Astrocyte (in vitro differentiated cells and primary cell): Measurements from ENCODE around the gene UNC93B1. TPM values are rescaled to one million over a fixed set of nuclear protein-coding genes. Genes with fewer than 3 reads are reported as not detected.
"Not testable (repeated sequence)": the region's sequence is repeated elsewhere in the genome, so short reads cannot be mapped to it uniquely, and the experiment has no call there.

Experiments
- DNase-seq: peaks from one replicate; pipeline ENCODE4 v3.0.0-alpha.2; 2010; ENCODE audit warnings: low read depth
- FAIRE-seq: peaks from 2 replicates; lab custom pipeline; 2011; peaks lifted over from hg19 to GRCh38; lab: Jason Lieb, UNC
- H2AFZ ChIP-seq: 2 replicates; pipeline ENCODE4 v1.6.0; 2012; ENCODE audit warnings: low read depth, low read length, inconsistent platforms
- H3K27ac ChIP-seq: 2 replicates; pipeline ENCODE4 v1.5.1; 2011; ENCODE audit warnings: low read depth, low read length, inconsistent platforms
- H3K27me3 ChIP-seq: 2 replicates; pipeline ENCODE4 v1.6.0; 2011; ENCODE audit warnings: low read length, inconsistent platforms; ENCODE audit not compliant: insufficient read depth
- H3K36me3 ChIP-seq: 2 replicates; pipeline ENCODE4 v1.5.1; 2011; ENCODE audit warnings: low read length, inconsistent platforms; ENCODE audit not compliant: insufficient read depth
- H3K4me1 ChIP-seq: 2 replicates; pipeline ENCODE4 v1.5.1; 2011; ENCODE audit warnings: low read length, inconsistent platforms; ENCODE audit not compliant: insufficient read depth
- H3K4me2 ChIP-seq: 2 replicates; pipeline ENCODE4 v1.6.0; 2012; ENCODE audit warnings: low read length, inconsistent platforms
- H3K4me3 ChIP-seq: 2 replicates; pipeline ENCODE4 v1.5.1; 2011; ENCODE audit warnings: low read depth, mild to moderate bottlenecking, low read length, inconsistent platforms; ENCODE audit not compliant: insufficient read depth
- H3K79me2 ChIP-seq: 2 replicates; pipeline ENCODE4 v1.6.0; 2012; ENCODE audit warnings: mild to moderate bottlenecking, low read length, inconsistent platforms; ENCODE audit not compliant: insufficient read depth
- H3K9ac ChIP-seq: 2 replicates; pipeline ENCODE4 v1.6.0; 2012; ENCODE audit warnings: mild to moderate bottlenecking, low read length, inconsistent platforms
- H3K9me3 ChIP-seq: 2 replicates; pipeline ENCODE4 v1.5.1; 2012; ENCODE audit warnings: low read depth, mild to moderate bottlenecking, low read length, inconsistent platforms; ENCODE audit not compliant: insufficient read depth
- H4K20me1 ChIP-seq: 2 replicates; pipeline ENCODE4 v1.6.0; 2012; ENCODE audit warnings: low read length, inconsistent platforms; ENCODE audit not compliant: insufficient read depth
- H3K27ac Mint-ChIP-seq: one replicate; pipeline ENCODE4 v1.8.0; 2021; ENCODE audit warnings: mild to moderate bottlenecking, mixed read lengths; ENCODE audit not compliant: unreplicated experiment
- H3K27me3 Mint-ChIP-seq: one replicate; pipeline ENCODE4 v1.8.0; 2021; ENCODE audit warnings: low read depth, mixed read lengths; ENCODE audit not compliant: unreplicated experiment
- H3K36me3 Mint-ChIP-seq: one replicate; pipeline ENCODE4 v1.8.0; 2021; ENCODE audit warnings: low read depth, mixed read lengths; ENCODE audit not compliant: unreplicated experiment
- H3K4me1 Mint-ChIP-seq: one replicate; pipeline ENCODE4 v1.8.0; 2021; ENCODE audit warnings: low read depth, mixed read lengths; ENCODE audit not compliant: unreplicated experiment
- H3K4me3 Mint-ChIP-seq: one replicate; pipeline ENCODE4 v1.8.0; 2021; ENCODE audit warnings: mild to moderate bottlenecking, moderate library complexity, mixed read lengths; ENCODE audit not compliant: unreplicated experiment
- H3K9me3 Mint-ChIP-seq: one replicate; pipeline ENCODE4 v1.8.0; 2021; ENCODE audit warnings: mild to moderate bottlenecking, mixed read lengths; ENCODE audit not compliant: unreplicated experiment
- total RNA-seq: library from RNA; stranded (reverse); gene quantifications from 2 replicates; pipeline ENCODE4 v1.2.1, GENCODE V29; 2021

Gene UNC93B1
- total RNA-seq, 1 donor from 2014 or later: 37.3 TPM

DNA sequence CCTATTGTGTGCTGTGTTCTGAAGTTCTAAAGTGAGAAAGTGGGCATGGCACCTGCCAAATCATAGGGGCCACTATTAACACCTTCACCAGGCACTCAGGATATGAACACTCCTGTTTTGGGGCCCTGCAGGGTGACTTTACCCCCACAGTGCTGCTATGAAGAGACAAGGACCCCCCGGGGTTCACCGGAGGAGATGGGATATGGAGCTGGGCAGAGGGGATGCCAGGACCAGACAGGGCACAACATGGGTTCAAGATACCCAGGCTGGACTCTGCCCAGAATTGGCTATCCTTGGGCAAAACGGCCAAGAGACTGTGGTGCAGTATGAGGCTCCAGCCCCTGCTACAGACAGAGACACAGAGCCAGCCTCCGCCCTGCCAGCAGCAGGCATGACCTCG is 9.5 kb downstream of the UNC93B1 start:
- Mint-ChIP-seq H3K36me3 (peaks cover 19% of the 10 kb centered on the region), H3K27me3 (peaks cover 20% of the 10 kb centered on the region)
- not testable (repeated sequence) for H3K9me3 Mint-ChIP-seq, H3K27ac ChIP-seq, DNase-seq, FAIRE-seq, H3K9ac ChIP-seq, H3K79me2 ChIP-seq, H3K4me2 ChIP-seq, H3K4me3 ChIP-seq, H3K27ac Mint-ChIP-seq, H3K4me3 Mint-ChIP-seq, H3K9me3 ChIP-seq, H2AFZ ChIP-seq, H3K4me1 Mint-ChIP-seq, H3K36me3 ChIP-seq, H3K27me3 ChIP-seq, H3K4me1 ChIP-seq, H4K20me1 ChIP-seq

- H3K9me3 Mint-ChIP-seq, H3K4me2 ChIP-seq, H3K27ac ChIP-seq, H3K36me3 ChIP-seq, H4K20me1 ChIP-seq, H3K79me2 ChIP-seq, DNase-seq, H2AFZ ChIP-seq, H3K4me1 ChIP-seq, H3K4me1 Mint-ChIP-seq, H3K9me3 ChIP-seq, H3K27me3 ChIP-seq, H3K4me3 ChIP-seq, H3K9ac ChIP-seq, FAIRE-seq, H3K4me3 Mint-ChIP-seq: not testable (repeated sequence)
- Mint-ChIP-seq H3K27ac (peak overlapping the region; percentile 12), H3K27me3 (peaks cover 22% of the 10 kb centered on the region), H3K36me3 (peaks cover 19% of the 10 kb centered on the region)
These were observed 10.1 kb downstream of the UNC93B1 start for GRCh38 chr11:67993821-67994220.

DNA sequence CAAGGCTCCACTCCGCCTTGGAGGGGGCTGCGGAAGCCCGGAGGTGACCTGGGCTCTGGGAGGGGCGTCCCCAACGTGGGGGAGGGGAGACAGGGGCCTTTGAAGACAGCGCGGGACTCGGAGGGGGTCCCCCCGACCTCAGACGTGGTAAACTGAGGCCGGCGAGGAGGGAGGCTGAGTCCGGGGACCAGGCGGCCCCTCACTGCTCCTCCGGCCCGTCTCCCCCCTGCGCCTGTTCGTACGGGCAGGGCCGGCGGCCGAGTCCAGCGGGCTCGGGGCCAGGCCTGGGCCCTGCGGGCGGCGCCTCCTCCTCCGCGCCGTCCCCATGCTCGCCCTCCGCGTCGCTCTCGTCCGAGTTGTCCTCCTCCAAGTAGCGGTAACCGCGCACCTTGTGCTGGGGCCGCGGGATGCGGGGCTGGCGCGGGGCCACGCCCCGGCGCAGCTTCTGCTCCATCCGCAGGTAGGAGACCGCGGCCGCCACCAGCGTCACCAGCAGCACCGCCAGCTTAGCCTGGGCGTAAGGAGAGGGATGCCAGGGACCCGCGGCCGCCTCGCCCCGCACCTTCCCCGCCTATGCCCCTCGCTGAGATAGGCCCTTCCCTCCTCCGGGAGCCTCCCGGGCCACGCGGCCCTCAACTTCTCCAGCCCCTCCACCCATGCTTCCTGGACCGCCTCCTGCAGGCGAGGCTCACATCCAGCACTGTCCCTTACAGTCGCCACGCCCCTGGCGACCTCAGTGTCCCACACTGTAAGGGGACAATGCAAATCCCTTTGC is 12.4 kb downstream of the UNC93B1 start:
- FAIRE-seq, H3K4me1 ChIP-seq, H3K36me3 ChIP-seq, H3K4me3 Mint-ChIP-seq, H3K9me3 ChIP-seq, H3K79me2 ChIP-seq, H3K9me3 Mint-ChIP-seq, H3K9ac ChIP-seq, H3K27ac ChIP-seq, H3K4me1 Mint-ChIP-seq, H3K4me3 ChIP-seq, H2AFZ ChIP-seq, H3K27me3 ChIP-seq, H3K36me3 Mint-ChIP-seq, H3K27ac Mint-ChIP-seq, DNase-seq, H4K20me1 ChIP-seq: not testable (repeated sequence)
- peaks cover 18% of the 10 kb centered on the region for H3K27me3 Mint-ChIP-seq
- peak overlapping the region; percentile 41 for H3K4me2 ChIP-seq

GRCh38 chr11:67990546-67991346 is 13.2 kb downstream of the UNC93B1 start:
- not testable (repeated sequence) for FAIRE-seq, DNase-seq, H3K9ac ChIP-seq, H3K4me1 ChIP-seq, H2AFZ ChIP-seq, H3K27ac ChIP-seq, H3K36me3 Mint-ChIP-seq, H3K9me3 ChIP-seq, H3K79me2 ChIP-seq, H3K4me1 Mint-ChIP-seq, H3K27me3 ChIP-seq, H4K20me1 ChIP-seq, H3K4me3 ChIP-seq, H3K9me3 Mint-ChIP-seq, H3K36me3 ChIP-seq, H3K4me3 Mint-ChIP-seq, H3K27ac Mint-ChIP-seq
- H3K27me3 Mint-ChIP-seq: peaks cover 21% of the 10 kb centered on the region
- H3K4me2 ChIP-seq: peak overlapping the region; percentile 41

DNA sequence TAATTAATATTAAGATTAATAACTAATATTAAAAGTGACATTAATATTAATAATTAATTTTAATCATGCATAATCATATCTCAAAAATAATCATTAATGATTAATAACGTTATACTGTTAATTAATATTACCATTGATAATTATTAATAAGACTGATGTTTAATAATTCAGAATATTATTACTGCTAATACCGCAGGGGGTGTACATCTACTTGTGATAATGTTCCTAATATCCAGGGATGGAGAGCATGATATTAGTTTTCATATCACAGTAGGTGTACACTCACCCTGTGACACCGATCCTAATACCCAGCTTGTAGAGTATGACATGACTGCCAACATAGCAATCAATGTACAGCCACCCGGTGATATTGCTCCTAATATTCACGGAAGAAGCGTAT is 18.6 kb downstream of the UNC93B1 start:
- peaks cover 17% of the 10 kb centered on the region for H3K27me3 Mint-ChIP-seq
- H3K9me3 Mint-ChIP-seq, H3K4me2 ChIP-seq, H3K9me3 ChIP-seq, H3K4me1 Mint-ChIP-seq, H3K36me3 Mint-ChIP-seq, H3K79me2 ChIP-seq, H3K4me1 ChIP-seq, H3K27ac ChIP-seq, H3K9ac ChIP-seq, H3K4me3 Mint-ChIP-seq, H3K4me3 ChIP-seq, H2AFZ ChIP-seq, H3K27me3 ChIP-seq, FAIRE-seq, H3K27ac Mint-ChIP-seq, H4K20me1 ChIP-seq, H3K36me3 ChIP-seq, DNase-seq: not testable (repeated sequence)
